Mesenchymal stem cell (in vitro differentiated cells and primary cell): ENCODE measurements around the gene MEF2D. TPM values are rescaled to one million over a fixed set of nuclear protein-coding genes. Genes with fewer than 3 reads are reported as not detected.

Experiments
- DNase-seq: peaks from one replicate; pipeline ENCODE4 v3.0.0-alpha.2; 2013
- H2AFZ ChIP-seq: one replicate; pipeline ENCODE4 v1.6.1; 2013; ENCODE audit warnings: low read depth, mild to moderate bottlenecking, control low read depth, inconsistent platforms, low read length, moderate library complexity
- H2AK5ac ChIP-seq: 2 replicates; pipeline ENCODE4 v1.6.1; 2013; ENCODE audit warnings: low read length, moderate library complexity, mild to moderate bottlenecking, inconsistent platforms; ENCODE audit not compliant: severe bottlenecking
- H2BK120ac ChIP-seq: one replicate; pipeline ENCODE4 v1.6.1; 2013; ENCODE audit warnings: low read depth, mild to moderate bottlenecking, inconsistent platforms, low read length, moderate library complexity
- H2BK12ac ChIP-seq, 2 experiments: one replicate each; pipeline ENCODE4 v1.6.1; 2013; ENCODE audit warnings: inconsistent platforms in 2 of 2, low read length in 2 of 2, mild to moderate bottlenecking in 2 of 2, moderate library complexity in 2 of 2, control low read depth in 1 of 2
- H2BK15ac ChIP-seq: one replicate; pipeline ENCODE4 v1.6.1; 2013; ENCODE audit warnings: mild to moderate bottlenecking, low read depth, inconsistent platforms; ENCODE audit not compliant: poor library complexity, severe bottlenecking
- H2BK5ac ChIP-seq: 2 replicates; pipeline ENCODE4 v1.6.1; 2013; ENCODE audit warnings: low read depth, mild to moderate bottlenecking, low read length, control low read depth, inconsistent platforms; ENCODE audit not compliant: poor library complexity, severe bottlenecking
- H3K14ac ChIP-seq, 2 experiments: one replicate each; pipeline ENCODE4 v1.6.1; 2013; ENCODE audit warnings: inconsistent platforms in 2 of 2, low read length in 2 of 2, control low read depth in 1 of 2, mild to moderate bottlenecking in 1 of 2, moderate library complexity in 1 of 2
- H3K18ac ChIP-seq, 2 experiments: one replicate each; pipeline ENCODE4 v1.6.1; 2013; ENCODE audit warnings: inconsistent platforms in 2 of 2, low read length in 2 of 2, control low read depth in 1 of 2, low read depth in 1 of 2, mild to moderate bottlenecking in 1 of 2
- H3K23ac ChIP-seq, 2 experiments: one replicate each; pipeline ENCODE4 v1.6.1; 2013; ENCODE audit warnings: inconsistent platforms in 2 of 2, low read length in 2 of 2, mild to moderate bottlenecking in 2 of 2, moderate library complexity in 2 of 2, control low read depth in 1 of 2
- H3K27ac ChIP-seq: 2 replicates; pipeline ENCODE4 v1.5.1; 2013; ENCODE audit warnings: mild to moderate bottlenecking, moderate library complexity, low read length, control low read depth, inconsistent platforms; ENCODE audit not compliant: poor library complexity, severe bottlenecking
- H3K27me3 ChIP-seq, 2 experiments: 2 replicates each; pipeline versions ENCODE4 v1.6.1 to v1.7.0; 2013; ENCODE audit warnings: low read length in 2 of 2, mild to moderate bottlenecking in 2 of 2, moderate library complexity in 2 of 2, control low read depth in 1 of 2, inconsistent platforms in 1 of 2; ENCODE audit not compliant: control insufficient read depth in 1 of 2, insufficient read depth in 1 of 2
- H3K36me3 ChIP-seq, 2 experiments: 2 replicates each; pipeline versions ENCODE4 v1.6.1 to v1.7.0; 2013; ENCODE audit warnings: low read length in 2 of 2, control low read depth in 1 of 2, inconsistent platforms in 1 of 2, low read depth in 1 of 2, mild to moderate bottlenecking in 1 of 2; ENCODE audit not compliant: insufficient read depth in 2 of 2, control insufficient read depth in 1 of 2
- H3K4ac ChIP-seq, 2 experiments: one replicate each; pipeline ENCODE4 v1.6.1; 2013; ENCODE audit warnings: inconsistent platforms in 2 of 2, low read length in 2 of 2, mild to moderate bottlenecking in 2 of 2, moderate library complexity in 2 of 2, control low read depth in 1 of 2, low read depth in 1 of 2
- H3K4me1 ChIP-seq: 2 replicates; pipeline ENCODE4 v1.6.1; 2013; ENCODE audit warnings: low read depth, low read length, control low read depth; ENCODE audit not compliant: control insufficient read depth, insufficient read depth
- H3K4me2 ChIP-seq: 2 replicates; pipeline ENCODE4 v1.6.1; 2013; ENCODE audit warnings: low read length, mild to moderate bottlenecking, inconsistent platforms; ENCODE audit not compliant: poor library complexity, severe bottlenecking
- H3K4me3 ChIP-seq, 2 experiments: 2 replicates each; pipeline versions ENCODE4 v1.5.1 to v1.7.0; 2013; ENCODE audit warnings: low read length in 2 of 2, mild to moderate bottlenecking in 2 of 2, control low read depth in 1 of 2, low read depth in 1 of 2; ENCODE audit not compliant: insufficient read depth in 1 of 2
- H3K79me1 ChIP-seq: replicated peaks from 2 replicates; pipeline ENCODE4 v1.6.1; 2013; ENCODE audit warnings: mild to moderate bottlenecking, control low read depth, low read length, inconsistent platforms; ENCODE audit not compliant: poor library complexity, severe bottlenecking
- H3K9ac ChIP-seq: 2 replicates; pipeline ENCODE4 v1.7.0; 2013; ENCODE audit warnings: mild to moderate bottlenecking, low read length, moderate library complexity
- H3K9me3 ChIP-seq: 2 replicates; pipeline ENCODE4 v1.7.0; 2013; ENCODE audit warnings: mild to moderate bottlenecking, low read length; ENCODE audit not compliant: control insufficient read depth
- H4K8ac ChIP-seq: one replicate; pipeline ENCODE4 v1.6.1; 2013; ENCODE audit warnings: inconsistent platforms, mild to moderate bottlenecking, low read length, moderate library complexity
- H4K91ac ChIP-seq: one replicate; pipeline ENCODE4 v1.6.1; 2013; ENCODE audit warnings: mild to moderate bottlenecking, low read length, inconsistent platforms
- WGBS: methylation state at CpG from one replicate; pipeline ENCODE4 v1.1.7; 2013; ENCODE audit warnings: mixed read lengths; 5-methylcytosine and 5-hydroxymethylcytosine counted together
- small RNA-seq: library from polyadenylated mRNA; stranded (forward); fragments of <200 nt; extraction: miRNeasy Mini kit (QIAGEN cat#:217004); gene quantifications from one replicate; pipeline ENCODE3, GENCODE V24; 2013; ENCODE audit warnings: low read depth

MEF2D gene

DNA sequence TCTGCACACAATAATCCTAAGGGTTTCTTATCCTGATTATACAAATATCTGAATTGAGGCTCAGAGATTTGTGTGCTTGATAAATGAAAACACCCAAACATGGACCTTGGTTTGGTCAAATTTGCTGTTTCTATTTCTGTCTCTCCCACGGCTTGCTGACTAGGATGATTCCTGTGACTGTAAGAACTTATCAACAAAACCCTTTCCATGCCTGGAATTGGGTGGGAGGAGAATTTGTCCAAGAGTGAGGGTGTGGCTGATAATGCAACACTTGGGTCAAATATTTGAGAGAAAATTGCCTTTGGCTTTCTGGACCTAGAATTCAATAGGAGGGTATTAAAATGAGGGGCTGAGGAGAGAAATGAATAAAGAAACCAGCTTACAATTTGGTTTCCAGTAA is 83.6 kb downstream of the MEF2D start:
- H3K4me2 ChIP-seq: no peak overlapping the region
- H3K9me3 ChIP-seq: no peaks in the 10 kb centered on the region
- H3K4me3 ChIP-seq: no peak overlapping the region
- H4K91ac ChIP-seq: no peak overlapping the region
- no peak overlapping the region for H2AK5ac ChIP-seq
- H3K27me3 ChIP-seq: peaks cover 99% of the 10 kb centered on the region in 2 experiments
- H3K9ac ChIP-seq: no peak overlapping the region
- no peaks in the 10 kb centered on the region for H3K79me1 ChIP-seq
- no peaks in the 10 kb centered on the region for H3K36me3 ChIP-seq
- no peak overlapping the region for H2BK15ac ChIP-seq
- no peak overlapping the region for H4K8ac ChIP-seq
- no peak overlapping the region for H3K4ac ChIP-seq
- no peak for DNase-seq
- peaks cover 17% of the 10 kb centered on the region for H3K4me1 ChIP-seq
- H3K18ac ChIP-seq: no peak overlapping the region
- no CpG with 5 or more reads among the region's 1 CpG for WGBS
- H2AFZ ChIP-seq: no peak overlapping the region
- no peak overlapping the region for H2BK5ac ChIP-seq
- no peak overlapping the region for H2BK120ac ChIP-seq
- H3K14ac ChIP-seq: no peak overlapping the region
- H3K27ac ChIP-seq: no peak overlapping the region
- H2BK12ac ChIP-seq: no peak overlapping the region
- H3K23ac ChIP-seq: no peak overlapping the region

DNA sequence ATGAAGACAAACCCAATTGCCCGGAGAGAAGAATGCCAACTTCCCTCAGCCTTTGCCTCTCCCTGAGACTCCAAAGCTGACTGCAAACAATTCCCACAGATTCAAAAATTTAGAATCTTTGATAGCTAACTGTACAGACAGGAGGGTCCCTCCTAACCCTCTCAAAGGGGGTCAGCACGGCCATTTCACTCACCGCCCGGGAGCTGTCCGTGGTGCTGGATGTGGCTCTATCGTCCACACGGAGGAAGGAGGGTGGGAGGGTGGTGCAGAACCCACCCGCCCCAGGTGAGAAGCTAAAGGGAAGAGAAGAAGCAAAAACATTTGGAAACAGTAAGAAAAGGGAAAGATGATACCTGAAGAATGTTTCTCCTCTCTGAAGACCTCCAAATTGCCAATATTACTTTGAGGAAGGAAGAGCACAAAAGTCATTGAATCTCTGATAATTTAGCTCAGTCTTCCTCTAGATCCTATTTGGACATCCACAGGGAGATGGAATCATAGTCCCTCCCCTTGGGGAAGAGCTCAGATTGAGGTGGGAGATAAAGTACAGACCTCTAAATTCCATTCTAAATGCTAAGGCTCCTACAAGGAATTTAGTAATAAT is 86.0 kb downstream of the MEF2D start:
- no peaks in the 10 kb centered on the region for H3K4me1 ChIP-seq
- H3K9ac ChIP-seq: no peak overlapping the region
- no peak overlapping the region for H3K18ac ChIP-seq
- no peak overlapping the region for H3K27ac ChIP-seq
- H3K4ac ChIP-seq: no peak overlapping the region
- H2BK5ac ChIP-seq: no peak overlapping the region
- no peaks in the 10 kb centered on the region for H3K9me3 ChIP-seq
- no peak overlapping the region for H3K14ac ChIP-seq
- no peak overlapping the region for H3K4me3 ChIP-seq
- no peak for DNase-seq
- no peak overlapping the region for H2BK120ac ChIP-seq
- H2AK5ac ChIP-seq: no peak overlapping the region
- H3K27me3 ChIP-seq: peaks cover 91 to 92% of the 10 kb centered on the region in 2 experiments
- H4K8ac ChIP-seq: no peak overlapping the region
- H2AFZ ChIP-seq: no peak overlapping the region
- no peak overlapping the region for H4K91ac ChIP-seq
- no peaks in the 10 kb centered on the region for H3K36me3 ChIP-seq
- no peak overlapping the region for H2BK15ac ChIP-seq
- WGBS: 22% methylated on average over 8 of the region's 8 CpGs
- H2BK12ac ChIP-seq: no peak overlapping the region
- no peak overlapping the region for H3K4me2 ChIP-seq
- no peaks in the 10 kb centered on the region for H3K79me1 ChIP-seq
- no peak overlapping the region for H3K23ac ChIP-seq

Small RNAs within 50 kb of the gene (small RNA-seq; reads per million reads assigned to genes)
- not detected for gene MIR9-1
- gene RF00019: not detected
